ENCODE results near the gene CSH1.
"Not testable (repeated sequence)": the region's sequence is repeated elsewhere in the genome, so short reads cannot be mapped to it uniquely, and the experiment has no call there.

Gene CSH1

DNA sequence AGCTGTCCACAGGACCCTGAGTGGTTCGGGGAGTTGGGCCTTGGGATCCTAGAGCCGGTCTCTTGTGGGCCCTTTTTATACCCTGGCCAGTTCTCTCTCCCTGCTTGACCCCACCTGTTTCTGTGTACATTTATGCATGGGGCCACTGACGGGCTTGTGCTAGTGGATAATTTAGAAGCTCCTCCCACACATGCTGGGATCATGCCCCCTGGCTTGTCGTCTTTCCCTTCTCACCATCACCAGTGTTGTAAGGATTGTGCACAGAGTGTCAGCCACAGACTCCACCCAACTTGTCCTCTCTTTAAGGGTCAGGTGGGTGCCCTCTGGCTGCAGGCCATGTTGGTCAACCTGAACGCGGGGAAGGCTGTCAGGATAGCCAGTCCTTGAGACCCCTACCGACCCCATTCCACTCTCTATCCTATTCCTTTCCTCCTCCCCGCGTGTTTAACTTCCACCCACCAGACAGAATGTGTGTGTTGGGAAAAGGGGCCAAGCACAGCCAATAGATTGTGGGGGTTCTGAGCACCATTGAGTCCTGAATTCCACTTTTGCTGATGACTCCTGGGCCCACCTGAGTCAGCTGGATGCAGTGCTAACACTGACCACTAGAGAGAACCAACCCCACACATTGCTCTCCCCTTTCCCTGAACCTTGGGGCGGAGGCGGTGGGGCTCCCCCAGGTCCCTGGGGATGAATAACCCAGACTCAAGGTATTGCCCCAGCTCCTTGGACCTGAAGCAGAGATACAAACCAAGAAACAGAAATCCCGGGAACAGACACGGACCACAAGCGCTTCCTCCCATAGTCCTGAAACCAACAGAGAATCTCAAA lies at the start of gene CSH1:
Gene CSH1, minus strand, starts transcription at position 51 of the 831 bp plus-strand sequence. CDS start 63 bp downstream, outside the sequence.
- DNase-seq: not testable (repeated sequence)

DNA sequence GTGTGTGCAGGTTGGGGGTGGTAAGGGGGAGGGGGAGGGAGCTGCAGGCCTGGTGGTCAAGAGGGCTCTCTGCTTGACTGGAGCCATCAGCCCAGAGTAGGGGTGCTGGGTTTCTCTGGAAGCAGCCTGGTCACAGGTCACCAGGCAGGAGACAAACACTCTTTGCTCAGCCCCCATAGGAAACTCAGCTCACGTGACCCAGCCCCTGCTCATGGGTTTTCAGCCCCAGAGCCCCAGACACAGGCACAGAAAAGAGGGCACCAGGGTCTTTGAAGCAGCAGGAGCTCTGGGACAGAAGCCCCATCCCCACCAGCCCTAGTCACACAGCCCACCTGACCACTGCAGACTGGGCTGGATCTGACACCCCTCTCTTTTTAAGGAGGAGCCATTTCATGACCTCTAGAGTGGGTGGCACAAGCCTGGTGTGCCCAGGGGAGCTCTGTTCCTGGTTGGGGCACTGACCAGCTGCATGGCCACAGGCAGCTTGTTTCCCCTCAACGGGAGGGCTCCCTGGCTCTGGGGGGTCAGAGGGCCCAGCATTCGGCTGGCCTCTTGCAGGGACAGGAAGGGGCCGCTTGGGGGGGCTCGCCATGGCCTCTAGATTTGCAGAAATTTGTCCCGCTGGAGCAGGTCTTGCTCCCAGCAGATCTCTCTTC lies 49.5 kb upstream of the CSH1 start:
- DNase-seq: no peak

DNA sequence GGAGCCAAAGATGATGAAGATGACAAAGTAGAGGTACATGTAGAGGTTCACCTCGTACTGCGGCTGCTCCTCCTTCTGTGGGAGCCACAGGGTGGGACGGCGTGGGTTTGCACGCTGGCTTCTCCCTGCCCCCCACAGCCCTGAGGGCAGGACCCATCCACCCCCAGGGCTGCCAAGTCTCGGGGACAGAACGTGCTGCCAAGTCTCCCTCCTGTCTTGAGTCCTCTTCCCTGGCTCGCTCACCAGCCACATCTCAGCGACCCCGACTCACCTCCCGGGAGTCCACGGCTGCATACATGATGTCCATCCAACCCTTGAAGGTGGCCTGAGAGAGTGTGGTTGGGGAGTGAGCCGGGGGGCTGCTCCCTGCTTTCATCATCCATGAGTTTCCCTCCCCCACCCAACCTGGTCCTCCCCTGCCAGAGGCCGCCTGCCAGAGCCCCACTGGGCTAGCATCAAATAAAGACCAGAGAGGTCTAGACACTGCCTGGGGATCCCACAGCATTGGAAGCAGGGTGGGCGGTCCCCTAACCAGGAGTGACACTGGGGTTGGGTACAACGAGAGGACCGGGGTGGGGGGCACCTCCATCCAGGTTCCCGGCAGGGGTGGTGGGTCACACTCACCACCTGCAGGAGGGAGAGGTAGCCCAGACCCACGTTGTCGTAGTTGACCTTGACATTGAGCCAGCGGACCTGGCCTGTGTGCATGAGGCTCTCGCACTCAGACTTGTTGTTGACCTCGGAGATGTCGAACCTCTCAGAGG lies 48.5 kb upstream of the CSH1 start:
- DNase-seq: no peak

DNA sequence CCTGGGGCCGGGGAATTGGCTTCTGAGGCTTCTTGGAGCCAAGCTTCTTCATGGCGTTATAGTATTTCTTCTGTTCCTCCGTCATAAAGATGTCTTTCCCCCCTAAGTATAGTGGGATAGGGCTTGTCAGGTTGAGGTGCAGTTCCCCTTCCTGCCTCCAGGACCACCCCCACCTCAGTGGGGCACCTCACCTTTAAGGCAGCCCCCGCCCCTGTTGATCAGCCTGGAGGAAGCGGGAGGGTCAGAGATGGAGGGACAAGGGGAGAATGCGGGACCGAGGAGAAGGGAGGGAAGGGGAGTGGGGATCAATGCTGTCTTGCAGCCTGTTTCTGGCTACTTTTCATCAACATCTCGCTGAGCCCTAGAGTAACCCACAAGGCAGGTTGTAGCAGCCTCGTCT lies 47.4 kb upstream of the CSH1 start:
- no peak for DNase-seq

DNA sequence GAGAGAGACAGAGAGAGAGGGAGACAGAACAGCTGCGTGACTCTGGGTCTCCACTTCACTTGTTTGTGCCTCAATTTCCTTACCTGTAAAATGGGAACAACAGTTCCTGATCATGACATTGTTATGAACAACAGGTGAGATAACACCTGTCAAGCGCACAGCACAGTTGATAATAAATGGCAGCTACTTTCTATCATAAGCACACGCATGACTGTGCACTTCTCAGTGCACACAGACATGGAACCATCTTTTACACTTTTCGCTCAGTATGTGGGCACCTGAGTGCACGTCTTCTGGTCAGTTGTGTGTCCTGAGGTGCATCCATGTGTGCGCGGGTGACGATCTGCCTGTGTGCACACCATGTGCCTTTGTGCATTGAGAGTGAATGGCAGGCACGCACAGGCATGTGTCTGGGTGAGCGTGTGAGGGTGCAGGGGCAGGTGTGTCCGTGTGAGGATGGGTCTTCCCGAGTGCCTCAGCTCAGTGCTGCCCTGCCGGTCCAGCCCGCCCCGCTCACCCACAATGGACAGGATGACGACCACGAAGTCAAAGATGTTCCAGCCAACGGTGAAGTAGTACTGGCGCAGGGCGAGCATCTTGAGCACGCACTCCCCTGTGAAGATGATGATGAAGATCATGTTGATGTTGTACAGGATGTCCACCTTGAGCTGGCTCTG lies 46.1 kb upstream of the CSH1 start:
- DNase-seq: no peak

DNA sequence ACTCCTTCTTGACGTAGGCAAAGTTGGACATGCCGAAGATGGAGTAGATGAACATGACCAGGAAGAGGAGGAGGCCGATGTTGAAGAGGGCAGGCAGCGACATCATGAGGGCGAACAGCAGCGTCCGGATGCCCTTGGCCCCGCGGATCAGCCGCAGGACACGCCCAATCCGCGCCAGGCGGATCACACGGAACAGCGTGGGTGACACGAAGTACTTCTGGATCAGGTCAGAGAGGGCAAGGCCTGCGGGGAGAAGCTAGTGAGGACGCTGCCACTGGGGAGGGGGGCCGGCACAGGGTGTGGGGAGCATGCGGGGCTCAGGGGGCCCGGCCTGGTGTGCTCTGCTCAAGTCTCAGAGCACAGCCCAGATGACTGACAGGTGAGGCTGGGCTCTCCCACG lies 45.4 kb upstream of the CSH1 start:
- no peak for DNase-seq

DNA sequence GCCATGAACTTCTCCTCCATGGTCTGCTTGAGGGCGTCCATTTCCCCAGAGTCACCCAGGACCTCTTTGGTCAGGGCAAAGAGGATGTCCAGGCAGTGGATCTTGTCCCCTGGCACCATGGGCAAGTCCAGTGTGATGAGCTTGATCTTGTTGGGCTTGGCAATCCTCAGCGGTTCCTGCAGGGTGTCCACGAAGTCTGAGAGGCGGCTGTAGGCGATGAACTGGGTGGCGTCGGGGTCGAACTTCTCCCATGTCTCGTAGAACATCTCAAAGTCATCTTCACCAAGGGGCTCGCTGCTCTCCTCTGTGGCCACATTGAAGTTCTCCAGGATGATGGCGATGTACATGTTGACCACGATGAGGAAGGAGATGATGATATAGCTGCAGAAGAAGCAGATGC lies 44.8 kb upstream of the CSH1 start:
- DNase-seq: no peak

DNA sequence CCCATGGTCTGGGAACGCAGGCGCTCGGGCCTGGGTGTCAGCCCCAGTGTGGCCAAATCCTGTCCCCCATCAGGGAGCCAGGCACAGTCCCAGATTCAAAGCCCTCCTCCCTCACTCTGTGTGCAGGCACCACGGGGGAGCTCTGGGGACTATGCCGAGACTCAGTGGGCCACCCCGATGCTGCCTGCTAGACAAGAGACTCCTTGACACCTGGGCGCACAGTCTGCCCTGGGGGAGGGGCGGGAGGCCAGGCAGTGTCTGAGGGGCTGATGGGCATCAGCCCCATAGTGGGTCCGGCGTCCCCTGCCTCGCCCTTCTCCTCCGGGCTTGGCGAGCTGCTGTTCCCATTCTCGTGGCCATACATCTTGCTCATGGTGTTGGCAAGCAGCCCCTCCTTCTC lies 44.2 kb upstream of the CSH1 start:
- DNase-seq: no peak

DNA sequence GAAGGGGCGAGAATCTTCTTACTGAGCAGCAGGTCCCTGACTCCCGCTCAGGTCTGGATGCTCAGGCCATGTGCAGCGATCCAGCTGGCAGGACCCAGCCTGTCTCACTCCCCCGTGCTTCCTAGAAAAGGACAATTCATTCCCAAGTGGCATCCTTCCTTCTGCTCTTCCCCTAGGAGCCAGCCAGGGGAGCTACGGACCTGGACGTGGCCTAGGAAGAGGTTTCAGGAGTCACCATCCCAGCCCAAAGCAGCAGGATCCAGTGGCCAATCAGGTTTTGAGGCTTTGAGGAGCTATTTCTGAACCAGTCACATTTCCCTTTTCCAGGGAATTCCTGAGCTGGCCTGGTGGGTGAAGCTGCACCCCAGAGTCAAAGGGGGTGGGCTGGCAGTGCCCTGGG lies 43.5 kb upstream of the CSH1 start:
- DNase-seq: no peak

DNA sequence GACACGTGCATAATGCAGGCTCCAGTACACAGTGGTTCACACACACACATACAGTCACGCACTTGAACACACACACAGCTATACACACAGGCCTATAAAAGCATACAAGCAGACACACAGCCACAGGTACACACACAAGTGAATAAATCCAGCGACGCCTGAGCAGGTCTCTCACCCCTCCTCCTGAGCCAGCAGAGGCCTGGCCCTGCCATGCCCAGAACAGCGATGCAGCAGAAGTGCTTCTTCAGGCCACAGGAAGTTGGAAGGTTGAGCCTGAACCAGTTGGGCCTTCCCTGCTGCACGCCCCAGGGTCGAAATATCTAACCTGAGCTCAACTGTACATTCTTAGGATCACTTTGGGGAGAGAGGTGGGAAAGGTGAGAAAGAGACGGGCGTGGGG lies 43.0 kb upstream of the CSH1 start:
- DNase-seq: no peak

DNA sequence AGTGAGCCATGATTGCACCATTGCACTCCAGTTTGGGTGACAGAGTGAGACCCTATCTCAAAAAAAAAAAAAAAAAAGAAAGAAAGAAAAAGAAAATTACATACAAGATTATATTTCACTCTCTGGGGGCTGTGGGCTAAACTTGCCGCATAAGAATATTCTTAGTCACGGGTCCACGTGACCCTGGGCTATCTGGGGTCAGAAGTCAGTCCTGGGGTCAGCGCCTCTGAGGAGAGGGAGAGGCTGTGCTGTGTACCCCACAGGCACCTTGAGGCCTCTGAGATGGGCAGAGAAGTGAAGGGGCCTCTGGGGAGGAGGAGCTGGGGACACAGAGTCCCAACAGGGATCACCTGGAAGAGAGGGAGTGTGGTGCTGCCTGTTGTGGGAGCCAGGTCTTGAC lies 41.5 kb upstream of the CSH1 start:
- DNase-seq: no peak

DNA sequence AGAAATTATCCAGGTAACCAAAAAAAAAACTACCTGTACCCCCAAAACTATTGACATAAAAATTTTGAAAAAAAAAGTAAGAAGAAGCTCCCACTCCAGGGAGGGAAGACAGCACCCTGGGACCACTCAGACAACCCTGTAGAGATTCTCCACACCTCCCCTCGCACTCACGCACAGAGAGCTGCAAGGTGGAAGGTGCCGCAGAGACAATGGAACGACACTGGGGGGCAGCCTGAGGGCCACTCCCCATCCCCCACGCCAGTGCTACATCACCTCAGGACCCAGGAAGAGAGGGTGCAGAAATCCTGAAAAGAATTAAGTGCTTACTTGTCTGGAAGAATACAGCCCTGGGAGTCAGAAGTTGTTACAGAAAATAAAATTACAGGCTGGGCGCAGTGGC lies 40.9 kb upstream of the CSH1 start:
- DNase-seq: no peak

DNA sequence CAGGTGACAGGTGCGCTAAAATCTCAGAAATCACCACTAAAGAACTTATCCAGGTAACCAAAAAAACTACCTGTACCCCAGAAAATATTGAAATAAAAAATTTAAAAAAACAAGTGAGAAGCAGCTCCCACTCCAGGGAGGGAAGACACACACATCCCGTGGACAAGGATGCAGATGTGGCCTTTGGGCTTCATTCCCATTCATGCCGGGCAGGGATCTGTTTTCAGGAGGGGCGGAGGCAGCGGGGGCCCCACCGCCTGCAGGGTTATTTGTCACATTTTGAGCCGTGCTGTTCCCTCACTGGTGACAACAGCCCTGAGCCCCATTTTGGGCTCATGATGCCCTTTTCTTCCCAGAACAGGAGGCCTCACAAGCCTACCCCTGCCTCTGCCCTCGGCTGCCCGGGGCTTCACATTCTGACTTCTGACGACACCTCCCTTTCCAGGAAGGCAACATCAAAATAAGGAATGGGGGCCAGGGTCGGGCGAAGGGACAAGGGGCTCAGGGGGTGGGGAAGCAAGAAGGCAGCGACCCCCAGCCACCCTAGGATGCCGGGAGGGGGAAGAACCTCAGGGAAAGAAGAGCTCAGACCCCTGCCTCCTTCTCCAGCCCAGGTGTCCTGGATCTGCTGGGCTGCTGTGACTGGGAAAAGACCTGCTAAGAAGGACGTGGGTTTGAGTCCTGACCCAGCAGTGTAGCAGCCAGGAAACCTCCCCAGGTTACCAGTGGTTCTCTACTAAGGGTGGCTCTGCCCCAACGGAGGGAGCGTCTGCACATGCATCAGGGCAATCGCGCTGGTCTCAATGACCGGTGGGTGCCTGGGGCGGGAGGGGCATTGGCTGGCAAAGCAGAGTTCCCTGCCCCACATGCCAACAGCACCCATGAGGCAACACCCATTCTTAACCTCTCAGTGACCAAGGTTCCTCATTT lies 38.1 kb upstream of the CSH1 start:
- no peak for DNase-seq

DNA sequence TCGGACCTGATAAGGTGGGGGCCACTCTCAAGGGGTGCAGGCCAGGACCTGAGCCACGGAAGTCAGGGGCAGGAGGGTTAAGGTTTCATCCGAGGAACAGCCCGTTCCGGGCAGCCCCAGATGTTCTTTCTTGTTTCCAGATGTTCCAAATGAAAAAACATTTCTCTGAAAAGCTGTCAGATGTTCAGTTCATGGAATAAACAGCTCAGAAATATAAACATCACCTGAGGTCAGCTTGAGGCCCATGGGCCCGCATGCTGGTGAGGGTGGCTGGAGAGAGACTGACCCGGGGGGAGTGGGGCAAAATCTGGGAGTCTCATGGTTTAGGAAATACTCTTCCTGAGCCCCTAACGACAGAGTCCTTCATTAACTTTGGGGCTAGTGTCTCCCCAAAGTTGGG lies 37.2 kb upstream of the CSH1 start:
- no peak for DNase-seq

DNA sequence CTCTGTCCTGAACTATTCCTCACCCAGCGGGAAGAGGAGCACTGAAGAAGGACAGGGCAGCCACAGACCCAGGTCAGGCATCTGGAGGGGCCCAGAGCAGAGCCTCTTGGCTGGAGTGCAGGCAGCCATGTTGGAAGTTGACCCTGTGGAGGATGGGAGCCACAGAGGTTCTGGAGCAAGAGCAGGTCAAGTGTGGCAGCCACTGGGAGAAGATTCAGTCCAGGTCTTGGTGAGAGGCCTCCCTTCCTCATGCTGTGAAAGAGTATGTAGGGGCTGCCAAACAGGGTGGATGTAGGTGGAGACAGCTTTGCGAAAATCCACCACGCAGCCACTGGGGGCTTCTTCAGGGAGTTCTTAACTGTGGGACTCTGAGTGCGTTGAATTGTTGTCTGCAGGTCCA lies 36.3 kb upstream of the CSH1 start:
- no peak for DNase-seq

DNA sequence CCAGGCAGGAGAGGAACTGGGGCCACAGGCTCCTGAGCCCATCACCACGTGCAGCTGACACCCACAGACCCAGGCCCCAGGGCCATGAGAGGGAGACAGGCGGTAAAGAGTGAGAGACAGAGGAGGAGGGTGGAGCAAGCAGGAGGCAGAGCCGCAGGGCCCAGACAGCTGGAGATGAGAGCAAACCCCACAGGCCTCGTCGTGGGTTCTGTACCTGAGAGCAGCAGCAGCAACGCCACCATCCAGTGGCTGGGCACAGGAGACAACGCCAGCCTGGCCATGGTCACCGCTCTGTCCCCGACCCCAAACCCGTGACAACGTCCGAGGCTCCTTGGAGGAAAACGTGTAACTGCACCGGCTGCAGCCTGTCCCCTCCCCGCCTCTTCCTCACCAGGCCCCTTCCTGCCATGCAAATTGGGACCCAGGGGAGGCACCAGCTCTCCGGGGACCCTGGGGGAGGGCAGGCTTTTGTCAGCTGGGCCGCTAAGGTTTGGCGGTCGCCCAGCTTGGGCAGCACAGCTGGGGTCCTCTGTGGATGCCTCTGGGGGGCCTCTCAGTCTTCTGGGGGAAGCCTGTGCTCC lies 35.7 kb upstream of the CSH1 start, which contains the start of gene CD79B:
Gene CD79B, minus strand, starts transcription at position 351 of the 581 bp plus-strand sequence. Its CDS starts 70 bp downstream, at position 281.
- DNase-seq: no peak

DNA sequence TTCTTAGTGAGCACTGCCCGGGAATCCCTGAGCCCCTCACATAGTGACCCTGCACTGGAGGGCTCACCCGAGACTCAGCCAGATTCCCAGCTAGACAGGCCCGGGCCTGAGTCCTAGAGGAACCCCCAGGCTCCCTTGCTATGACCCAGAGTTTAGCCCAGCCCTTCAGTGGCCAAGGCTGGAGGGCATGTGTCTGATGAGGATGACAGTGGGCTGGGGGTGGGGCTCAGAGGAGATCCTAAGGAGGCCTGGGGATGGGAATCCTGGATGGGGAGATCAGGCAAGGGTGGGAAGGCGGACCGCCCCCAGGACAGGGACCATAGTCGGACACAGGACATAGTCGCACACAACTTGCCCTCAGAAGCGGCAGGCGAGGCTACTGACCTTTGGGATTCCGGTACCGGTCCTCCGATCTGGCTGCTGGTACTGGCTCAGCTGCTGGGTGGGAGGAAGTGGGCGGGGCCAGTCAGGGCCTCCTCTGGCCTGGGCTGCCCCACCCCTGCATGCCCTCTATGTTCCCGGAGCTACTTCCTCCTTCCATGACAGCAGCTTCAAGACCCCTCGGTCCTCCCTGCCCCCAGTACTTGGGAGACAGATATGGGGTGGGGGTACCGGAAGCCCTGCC lies 34.7 kb upstream of the CSH1 start:
- DNase-seq: no peak

DNA sequence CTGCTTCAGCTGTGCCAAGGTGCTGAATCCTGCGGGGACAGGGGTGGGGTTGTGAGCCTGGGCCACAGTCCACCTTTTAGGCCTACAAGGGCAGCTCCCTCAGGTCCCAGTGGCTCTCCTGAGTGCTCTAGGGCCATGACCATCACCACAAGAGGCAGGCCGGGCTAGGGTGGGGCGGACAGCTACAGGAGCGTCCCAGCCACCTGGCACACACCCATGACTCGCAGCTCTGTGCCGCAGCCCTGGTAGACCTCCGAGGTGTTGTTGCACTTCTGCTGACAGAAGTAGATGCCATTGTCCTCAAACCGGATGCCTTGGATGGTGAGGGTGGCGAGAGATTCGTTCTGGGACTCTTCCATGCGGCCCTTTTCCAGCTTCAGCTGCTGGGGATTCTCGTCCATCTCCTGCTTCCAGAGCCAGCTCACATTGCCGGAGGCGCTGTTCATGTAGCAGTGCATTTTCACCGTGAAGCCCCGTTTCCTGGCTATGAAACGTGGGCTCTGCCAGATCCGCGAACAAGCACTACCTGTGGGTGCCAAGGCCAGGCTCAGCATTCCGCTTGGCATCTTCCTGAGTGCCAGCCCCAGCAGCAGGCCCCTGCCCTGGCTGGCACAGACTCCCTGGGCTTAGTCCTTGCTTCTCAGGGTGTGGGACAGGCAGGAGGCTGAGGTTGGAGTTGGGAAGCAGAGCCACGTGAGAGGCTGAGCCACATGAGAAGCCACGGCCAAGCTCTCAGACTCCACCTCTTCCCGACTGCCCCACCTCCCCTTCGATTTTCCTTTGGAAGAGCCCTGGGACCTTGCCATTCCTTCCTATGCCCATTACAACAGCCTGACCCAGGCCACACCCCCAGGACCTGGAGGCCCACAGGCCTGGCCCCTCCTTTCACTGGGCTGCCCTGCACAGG lies 33.7 kb upstream of the CSH1 start:
- DNase-seq: no peak

DNA sequence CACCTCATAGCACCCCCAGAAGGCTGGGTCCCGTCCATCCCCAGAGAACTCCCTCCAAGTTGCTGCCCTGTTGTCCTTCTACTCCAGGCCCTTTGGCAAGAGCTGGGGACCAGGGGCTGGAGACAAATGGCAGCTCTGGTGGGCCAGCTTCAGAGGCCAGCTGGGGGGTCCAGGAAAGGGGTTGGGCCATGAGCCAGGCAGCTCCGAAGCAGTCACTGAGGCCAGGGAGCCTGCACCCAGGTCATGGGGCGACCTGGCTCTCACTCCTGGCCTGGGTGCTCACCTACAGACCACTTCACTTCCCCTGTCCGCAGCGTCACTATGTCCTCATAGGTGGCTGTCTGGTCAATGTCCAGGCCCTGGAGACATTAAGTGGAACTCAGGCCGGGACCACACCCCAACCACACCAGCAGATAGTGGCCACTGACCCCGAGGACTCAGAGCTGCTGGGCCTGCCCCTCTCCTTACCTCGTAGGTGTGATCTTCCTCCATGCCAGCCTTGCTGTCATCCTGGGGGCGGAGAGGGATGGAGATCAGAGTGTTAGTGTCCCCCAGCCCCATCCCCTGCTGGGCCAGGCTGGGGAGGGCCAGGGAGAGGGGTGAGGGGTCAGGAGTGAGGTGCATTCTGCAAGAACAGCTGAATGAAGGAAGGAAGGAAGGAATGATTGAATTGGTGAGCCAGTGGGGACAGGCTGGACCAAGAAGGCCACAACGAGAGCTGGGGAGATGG lies 32.8 kb upstream of the CSH1 start:
- no peak for DNase-seq

Data from NCI-H2029 (cell line).